Measurements from ENCODE around the gene STK10. TPM values are rescaled to one million over a fixed set of nuclear protein-coding genes. Genes with fewer than 3 reads are reported as not detected.

STK10 gene
- total and polyA plus RNA-seq, 2 experiments from 2014 or later: 7.5 to 17.8 TPM

DNA sequence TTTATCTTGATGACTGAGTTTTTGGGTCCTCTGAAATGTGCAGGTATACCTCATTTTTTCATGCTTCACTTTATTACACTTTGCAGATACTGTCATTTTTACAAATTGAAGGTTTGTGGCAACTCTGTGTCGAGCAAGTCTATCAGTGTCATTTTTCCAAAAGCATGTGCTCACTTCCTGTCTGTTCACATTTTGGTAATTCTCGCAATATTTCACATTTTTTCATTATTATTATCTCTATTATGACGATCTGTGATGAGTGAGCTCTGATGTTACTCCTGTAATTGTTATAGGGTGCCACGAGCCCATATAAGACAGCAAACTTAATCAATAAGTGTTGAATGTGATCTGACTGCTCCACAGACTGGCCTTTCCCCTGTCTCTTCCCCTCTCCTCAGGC is 108.1 kb downstream of the STK10 start (continued):
- TF ChIP-seq, protein P1, sequence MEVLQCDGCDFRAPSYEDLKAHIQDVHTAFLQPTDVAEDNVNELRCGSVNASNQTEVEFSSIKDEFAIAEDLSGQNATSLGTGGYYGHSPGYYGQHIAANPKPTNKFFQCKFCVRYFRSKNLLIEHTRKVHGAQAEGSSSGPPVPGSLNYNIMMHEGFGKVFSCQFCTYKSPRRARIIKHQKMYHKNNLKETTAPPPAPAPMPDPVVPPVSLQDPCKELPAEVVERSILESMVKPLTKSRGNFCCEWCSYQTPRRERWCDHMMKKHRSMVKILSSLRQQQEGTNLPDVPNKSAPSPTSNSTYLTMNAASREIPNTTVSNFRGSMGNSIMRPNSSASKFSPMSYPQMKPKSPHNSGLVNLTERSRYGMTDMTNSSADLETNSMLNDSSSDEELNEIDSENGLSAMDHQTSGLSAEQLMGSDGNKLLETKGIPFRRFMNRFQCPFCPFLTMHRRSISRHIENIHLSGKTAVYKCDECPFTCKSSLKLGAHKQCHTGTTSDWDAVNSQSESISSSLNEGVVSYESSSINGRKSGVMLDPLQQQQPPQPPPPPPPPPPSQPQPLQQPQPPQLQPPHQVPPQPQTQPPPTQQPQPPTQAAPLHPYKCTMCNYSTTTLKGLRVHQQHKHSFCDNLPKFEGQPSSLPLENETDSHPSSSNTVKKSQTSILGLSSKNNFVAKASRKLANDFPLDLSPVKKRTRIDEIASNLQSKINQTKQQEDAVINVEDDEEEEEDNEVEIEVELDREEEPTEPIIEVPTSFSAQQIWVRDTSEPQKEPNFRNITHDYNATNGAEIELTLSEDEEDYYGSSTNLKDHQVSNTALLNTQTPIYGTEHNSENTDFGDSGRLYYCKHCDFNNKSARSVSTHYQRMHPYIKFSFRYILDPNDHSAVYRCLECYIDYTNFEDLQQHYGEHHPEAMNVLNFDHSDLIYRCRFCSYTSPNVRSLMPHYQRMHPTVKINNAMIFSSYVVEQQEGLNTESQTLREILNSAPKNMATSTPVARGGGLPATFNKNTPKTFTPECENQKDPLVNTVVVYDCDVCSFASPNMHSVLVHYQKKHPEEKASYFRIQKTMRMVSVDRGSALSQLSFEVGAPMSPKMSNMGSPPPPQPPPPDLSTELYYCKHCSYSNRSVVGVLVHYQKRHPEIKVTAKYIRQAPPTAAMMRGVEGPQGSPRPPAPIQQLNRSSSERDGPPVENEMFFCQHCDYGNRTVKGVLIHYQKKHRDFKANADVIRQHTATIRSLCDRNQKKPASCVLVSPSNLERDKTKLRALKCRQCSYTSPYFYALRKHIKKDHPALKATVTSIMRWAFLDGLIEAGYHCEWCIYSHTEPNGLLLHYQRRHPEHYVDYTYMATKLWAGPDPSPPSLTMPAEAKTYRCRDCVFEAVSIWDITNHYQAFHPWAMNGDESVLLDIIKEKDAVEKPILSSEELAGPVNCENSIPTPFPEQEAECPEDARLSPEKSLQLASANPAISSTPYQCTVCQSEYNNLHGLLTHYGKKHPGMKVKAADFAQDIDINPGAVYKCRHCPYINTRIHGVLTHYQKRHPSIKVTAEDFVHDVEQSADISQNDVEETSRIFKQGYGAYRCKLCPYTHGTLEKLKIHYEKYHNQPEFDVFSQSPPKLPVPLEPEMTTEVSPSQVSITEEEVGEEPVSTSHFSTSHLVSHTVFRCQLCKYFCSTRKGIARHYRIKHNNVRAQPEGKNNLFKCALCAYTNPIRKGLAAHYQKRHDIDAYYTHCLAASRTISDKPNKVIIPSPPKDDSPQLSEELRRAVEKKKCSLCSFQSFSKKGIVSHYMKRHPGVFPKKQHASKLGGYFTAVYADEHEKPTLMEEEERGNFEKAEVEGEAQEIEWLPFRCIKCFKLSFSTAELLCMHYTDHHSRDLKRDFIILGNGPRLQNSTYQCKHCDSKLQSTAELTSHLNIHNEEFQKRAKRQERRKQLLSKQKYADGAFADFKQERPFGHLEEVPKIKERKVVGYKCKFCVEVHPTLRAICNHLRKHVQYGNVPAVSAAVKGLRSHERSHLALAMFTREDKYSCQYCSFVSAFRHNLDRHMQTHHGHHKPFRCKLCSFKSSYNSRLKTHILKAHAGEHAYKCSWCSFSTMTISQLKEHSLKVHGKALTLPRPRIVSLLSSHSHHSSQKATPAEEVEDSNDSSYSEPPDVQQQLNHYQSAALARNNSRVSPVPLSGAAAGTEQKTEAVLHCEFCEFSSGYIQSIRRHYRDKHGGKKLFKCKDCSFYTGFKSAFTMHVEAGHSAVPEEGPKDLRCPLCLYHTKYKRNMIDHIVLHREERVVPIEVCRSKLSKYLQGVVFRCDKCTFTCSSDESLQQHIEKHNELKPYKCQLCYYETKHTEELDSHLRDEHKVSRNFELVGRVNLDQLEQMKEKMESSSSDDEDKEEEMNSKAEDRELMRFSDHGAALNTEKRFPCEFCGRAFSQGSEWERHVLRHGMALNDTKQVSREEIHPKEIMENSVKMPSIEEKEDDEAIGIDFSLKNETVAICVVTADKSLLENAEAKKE (CRISPR knock-in tag; IDR thresholded peaks at IDR 0.05): no peak
- no peak for TF ChIP-seq STAT1 (IDR thresholded peaks at IDR 0.05; ENCODE audit: unreplicated experiment)
- TF ChIP-seq CREB1 (CRISPR knock-in tag; IDR thresholded peaks at IDR 0.05; ENCODE audit: low read depth): no peak
- TF ChIP-seq POLR2AphosphoS5 (IDR thresholded peaks at IDR 0.05; ENCODE audit: low read depth): no peak
- TF ChIP-seq NANOG (IDR thresholded peaks at IDR 0.05; ENCODE audit: borderline replicate concordance): no peak
- no peak for TF ChIP-seq ZNF331 (CRISPR knock-in tag; IDR thresholded peaks at IDR 0.05; ENCODE audit: low read depth)

DNA sequence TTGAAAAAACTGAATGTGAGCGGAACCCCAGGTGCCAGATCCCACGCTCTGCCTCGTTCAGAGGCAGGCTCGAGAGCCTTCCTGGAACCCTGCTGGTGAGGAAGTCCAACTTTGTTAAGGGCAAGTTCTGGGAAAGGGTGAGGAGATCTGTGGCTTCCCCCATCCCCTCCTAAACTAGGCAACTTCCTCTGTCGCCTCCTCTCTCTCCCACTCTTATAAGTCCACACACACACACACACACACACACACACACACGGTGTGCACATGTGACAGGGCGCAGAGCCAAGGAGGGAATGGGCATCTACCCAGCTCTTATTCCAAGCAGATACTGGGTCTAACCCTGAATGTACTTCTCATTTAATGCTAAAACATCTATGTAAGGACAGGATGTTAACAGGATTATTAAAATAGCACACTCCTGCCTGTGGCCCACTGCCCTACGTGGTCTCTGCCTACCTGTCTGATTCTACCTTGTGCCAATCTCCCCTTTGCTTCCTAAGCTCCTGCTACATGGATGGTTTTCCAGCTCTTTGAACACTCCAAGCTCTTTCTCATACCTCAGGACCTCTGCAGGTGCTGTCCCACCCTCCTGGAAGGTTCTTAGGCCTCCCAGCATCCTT is 109.2 kb downstream of the STK10 start:
- Histone ChIP-seq H3K36me3 (ENCODE audit: insufficient read depth) (no peaks in the 10 kb centered on the region), H3K9me2 (ENCODE audit: insufficient read depth) (no peaks in the 10 kb centered on the region), H3K4me2 (no peak overlapping the region), H2AFZ (no peak overlapping the region), H4K20me1 (replicated peaks; ENCODE audit: insufficient read depth) (0 out of 2 replicates have a peak, but pooled peaks cover 2% of the 10 kb centered on the region), H3F3A (replicated peaks; ENCODE audit: low read depth) (no peaks in the 10 kb centered on the region), H3K4me1 (ENCODE audit: insufficient read depth) (no peaks in the 10 kb centered on the region), H3K79me2 (replicated peaks; ENCODE audit: insufficient read depth) (no peaks in the 10 kb centered on the region), H3K27me3 (ENCODE audit: insufficient read depth) (no peaks in the 10 kb centered on the region), H3K27ac (ENCODE audit: low read depth) (no peak overlapping the region), H3K4me3 (no peak overlapping the region)
- H3K4me3 Mint-ChIP-seq: no peak overlapping the region
- DNase-seq (ENCODE audit: low spot score) (no peak), ATAC-seq (no peak)
- H3K27ac Mint-ChIP-seq: no peak overlapping the region
- peaks cover 20% of the 10 kb centered on the region for H3K4me1 Mint-ChIP-seq
- peaks cover 11% of the 10 kb centered on the region; the same call in 2 of the 3 replicates for H3K36me3 Mint-ChIP-seq (ENCODE audit: low read depth)
- no peaks in the 10 kb centered on the region for H3K27me3 Mint-ChIP-seq (ENCODE audit: insufficient read depth, low read depth, poor library complexity)
- H3K9me3 Mint-ChIP-seq: no peaks in the 10 kb centered on the region
- no peak for TF ChIP-seq CREB1 (CRISPR knock-in tag; IDR thresholded peaks at IDR 0.05; ENCODE audit: low read depth)
- TF ChIP-seq, protein P2, sequence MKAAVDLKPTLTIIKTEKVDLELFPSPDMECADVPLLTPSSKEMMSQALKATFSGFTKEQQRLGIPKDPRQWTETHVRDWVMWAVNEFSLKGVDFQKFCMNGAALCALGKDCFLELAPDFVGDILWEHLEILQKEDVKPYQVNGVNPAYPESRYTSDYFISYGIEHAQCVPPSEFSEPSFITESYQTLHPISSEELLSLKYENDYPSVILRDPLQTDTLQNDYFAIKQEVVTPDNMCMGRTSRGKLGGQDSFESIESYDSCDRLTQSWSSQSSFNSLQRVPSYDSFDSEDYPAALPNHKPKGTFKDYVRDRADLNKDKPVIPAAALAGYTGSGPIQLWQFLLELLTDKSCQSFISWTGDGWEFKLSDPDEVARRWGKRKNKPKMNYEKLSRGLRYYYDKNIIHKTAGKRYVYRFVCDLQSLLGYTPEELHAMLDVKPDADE (IDR thresholded peaks at IDR 0.05): no peak
- TF ChIP-seq, protein P1 (CRISPR knock-in tag; IDR thresholded peaks at IDR 0.05): no peak
